T47D (cell line): Measurements from ENCODE around the gene PARP9.
"Not testable (repeated sequence)": the region's sequence is repeated elsewhere in the genome, so short reads cannot be mapped to it uniquely, and the experiment has no call there.

Experiments used
- DNase-seq, 2 experiments: peaks; one replicate each; pipeline versions ENCODE4 v3.0.0 to v3.0.0-alpha.2; 2011 to 2012; ENCODE audit warnings: low read depth in 1 of 2, low spot score in 1 of 2
- JUND ChIP-seq: IDR thresholded peaks from 2 replicates; pipeline ENCODE4 v1.6.1; 2012; ENCODE audit warnings: low read depth
- in situ Hi-C: cut with HindIII; loops from 2 replicates; pipeline ENCODE4 v1.10.0; 2016; ENCODE audit warnings: low sequenced_read_pairs, low pct_unique_long_range_greater_than_20kb

Gene PARP9

GRCh38 chr3:122512284-122512683 is 51.8 kb downstream of the PARP9 start:
- TF ChIP-seq JUND = no peak
- DNase-seq = no peak

GRCh38 chr3:122510878-122511535 is 53.1 kb downstream of the PARP9 start:
- in situ Hi-C loops = no loop called here
- no peak for DNase-seq
- no peak for TF ChIP-seq JUND

More at GRCh38 chr3:122512284-122512683, 51.8 kb downstream of the PARP9 start:
- in situ Hi-C loops = no loop called here

- in situ Hi-C loops, DNase-seq: not testable (repeated sequence)
These were observed 55.2 kb downstream of the PARP9 start for GRCh38 chr3:122508944-122509343.

- in situ Hi-C loops = no loop called here
- no peak for DNase-seq
- TF ChIP-seq JUND = no peak
These were observed 55.8 kb downstream of the PARP9 start for GRCh38 chr3:122508135-122508914.

- no peak for TF ChIP-seq JUND
- no peak for DNase-seq
- in situ Hi-C loops = no loop called here
These were observed 57.6 kb downstream of the PARP9 start for GRCh38 chr3:122506450-122506849.

GRCh38 chr3:122505676-122506075 is 58.4 kb downstream of the PARP9 start:
- TF ChIP-seq JUND = no peak
- no peak for DNase-seq
- in situ Hi-C loops = no loop called here

GRCh38 chr3:122502941-122503340 is 61.2 kb downstream of the PARP9 start:
- no peak for DNase-seq
- in situ Hi-C loops = no loop called here
- TF ChIP-seq JUND = no peak

GRCh38 chr3:122502139-122502538 is 62.0 kb downstream of the PARP9 start:
- no peak for DNase-seq
- in situ Hi-C loops = no loop called here
- no peak for TF ChIP-seq JUND

GRCh38 chr3:122500964-122501363 is 63.1 kb downstream of the PARP9 start:
- in situ Hi-C loops, DNase-seq: not testable (repeated sequence)

GRCh38 chr3:122498152-122498551 is 65.9 kb downstream of the PARP9 start:
- no peak for DNase-seq
- TF ChIP-seq JUND = no peak
- in situ Hi-C loops = no loop called here

- DNase-seq = no peak
These were observed 66.7 kb downstream of the PARP9 start for GRCh38 chr3:122497425-122497824.

GRCh38 chr3:122496508-122496907 is 67.6 kb downstream of the PARP9 start:
- no peak for TF ChIP-seq JUND
- no peak for DNase-seq
- in situ Hi-C loops = no loop called here

More at GRCh38 chr3:122497425-122497824, 66.7 kb downstream of the PARP9 start:
- in situ Hi-C loops = no loop called here
- no peak for TF ChIP-seq JUND

- no peak for DNase-seq
- in situ Hi-C loops = no loop called here
- no peak for TF ChIP-seq JUND
These were observed 70.8 kb downstream of the PARP9 start for GRCh38 chr3:122493296-122493695.
